Karpas-422 (cell line): ENCODE data around the gene TNFSF11. TPM values are rescaled to one million over a fixed set of nuclear protein-coding genes. Genes with fewer than 3 reads are reported as not detected.

Source experiments
- DNase-seq: peaks from one replicate; pipeline ENCODE4 v3.0.0-alpha.2; 2015
- H2AFZ ChIP-seq: fragments of 200-600 bp; sonication (generic); 2 replicates; pipeline ENCODE4 v1.6.1; 2014; ENCODE audit warnings: antibody characterized with exemption, low read length, mixed read lengths
- H3K27ac ChIP-seq: fragments of 200-600 bp; sonication (generic); 2 replicates; pipeline ENCODE4 v1.5.1; 2014; ENCODE audit warnings: mild to moderate bottlenecking, low read length, moderate library complexity
- H3K27me3 ChIP-seq: fragments of 200-600 bp; sonication (generic); 2 replicates; pipeline ENCODE4 v1.6.1; 2014; ENCODE audit warnings: low read length, mixed read lengths
- H3K36me3 ChIP-seq: fragments of 200-600 bp; sonication (generic); 2 replicates; pipeline ENCODE4 v1.6.1; 2014; ENCODE audit warnings: low read length, mixed read lengths; ENCODE audit not compliant: insufficient read depth
- H3K4me1 ChIP-seq: fragments of 200-600 bp; sonication (generic); 2 replicates; pipeline ENCODE4 v1.6.1; 2014; ENCODE audit warnings: mild to moderate bottlenecking, low read length, mixed read lengths
- H3K4me2 ChIP-seq: fragments of 200-600 bp; sonication (generic); 2 replicates; pipeline ENCODE4 v1.6.1; 2014; ENCODE audit warnings: low read length, low read depth, mild to moderate bottlenecking; ENCODE audit not compliant: poor library complexity, severe bottlenecking
- H3K4me3 ChIP-seq: fragments of 200-600 bp; sonication (generic); 2 replicates; pipeline ENCODE4 v1.5.1; 2014; ENCODE audit warnings: mild to moderate bottlenecking, antibody characterized with exemption, low read length, mixed read lengths
- H3K79me2 ChIP-seq: fragments of 200-600 bp; sonication (generic); 2 replicates; pipeline ENCODE4 v1.6.1; 2014; ENCODE audit warnings: mild to moderate bottlenecking, low read length, mixed read lengths
- H3K9ac ChIP-seq: fragments of 200-600 bp; sonication (generic); 2 replicates; pipeline ENCODE4 v1.6.0; 2014; ENCODE audit warnings: low read length
- H3K9me2 ChIP-seq: fragments of 200-600 bp; sonication (generic), shearing (Covaris generic); replicated peaks from 2 replicates; pipeline ENCODE4 v1.6.0; 2014; ENCODE audit warnings: mild to moderate bottlenecking, low read length, moderate library complexity; ENCODE audit not compliant: insufficient read depth
- H3K9me3 ChIP-seq: fragments of 300-700, 200-600 bp; sonication (generic); 2 replicates; pipeline ENCODE4 v1.6.1; 2014; ENCODE audit warnings: low read length, mixed read lengths
- H4K20me1 ChIP-seq: fragments of 200-600 bp; sonication (generic); 2 replicates; pipeline ENCODE4 v1.6.1; 2014; ENCODE audit warnings: mild to moderate bottlenecking, antibody characterized with exemption, low read length, low read depth; ENCODE audit not compliant: insufficient read depth
- total RNA-seq: library from RNA; depleted of rRNA; stranded (reverse); fragments of >200 nt; shearing (Covaris generic); gene quantifications from 2 replicates; pipeline ENCODE4 v1.2.3, GENCODE V29; 2014; ENCODE audit warnings: low replicate concordance

TNFSF11 gene
- total RNA-seq, 1 experiment from 2014 or later, result not detected

DNA sequence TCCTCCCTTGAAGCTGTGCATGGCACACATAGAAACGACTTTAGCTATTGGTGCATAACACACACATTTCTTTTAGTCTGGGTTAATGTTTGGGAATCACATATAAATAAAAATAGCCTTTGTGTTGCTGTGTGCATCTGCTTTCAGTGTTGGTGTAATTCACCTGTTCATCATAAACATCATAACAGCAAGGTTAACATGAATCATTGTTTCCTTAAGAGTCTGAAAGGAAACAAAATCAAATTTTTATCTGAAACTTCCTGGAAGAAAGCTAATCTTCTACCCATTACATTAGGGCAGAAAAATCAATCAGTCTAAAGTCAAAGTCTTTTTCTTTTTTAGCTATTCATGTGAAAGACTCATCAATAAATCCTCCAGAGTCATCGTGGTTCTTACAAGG is 35.0 kb upstream of the TNFSF11 start:
- H3K79me2 ChIP-seq, result no peaks in the 10 kb centered on the region
- no peaks in the 10 kb centered on the region for H4K20me1 ChIP-seq
- H3K36me3 ChIP-seq, result no peaks in the 10 kb centered on the region
- no peak overlapping the region for H3K4me3 ChIP-seq
- no peaks in the 10 kb centered on the region for H3K9me2 ChIP-seq
- H3K9me3 ChIP-seq, result no peaks in the 10 kb centered on the region
- no peak overlapping the region for H2AFZ ChIP-seq
- H3K4me1 ChIP-seq, result no peaks in the 10 kb centered on the region
- no peak overlapping the region for H3K27ac ChIP-seq
- H3K4me2 ChIP-seq, result no peak overlapping the region
- H3K9ac ChIP-seq, result no peak overlapping the region
- peak; percentile 21 for DNase-seq
- no peaks in the 10 kb centered on the region for H3K27me3 ChIP-seq

DNA sequence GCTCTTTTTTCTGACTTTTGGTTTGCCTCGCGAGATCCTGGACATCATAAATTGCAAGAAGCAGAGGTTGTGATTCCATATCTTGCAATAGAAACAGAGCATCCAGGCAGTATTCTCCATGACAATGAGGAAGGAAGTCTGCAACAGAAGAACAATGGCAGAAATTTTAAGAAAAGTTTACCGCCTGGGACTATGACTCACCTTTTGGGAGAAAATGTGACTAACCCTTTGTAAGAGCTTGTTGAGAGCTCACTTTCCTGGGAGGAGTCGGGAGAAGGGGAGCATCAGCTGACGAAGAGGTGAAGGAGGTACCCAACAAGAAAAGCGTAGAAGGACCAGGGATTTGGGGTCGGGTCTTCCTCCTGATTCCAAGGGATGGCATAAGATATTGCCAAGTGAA is 34.3 kb upstream of the TNFSF11 start:
- no peak overlapping the region for H3K4me2 ChIP-seq
- no peaks in the 10 kb centered on the region for H3K79me2 ChIP-seq
- no peak for DNase-seq
- no peak overlapping the region for H3K4me3 ChIP-seq
- H3K9ac ChIP-seq, result no peak overlapping the region
- H3K27me3 ChIP-seq, result no peaks in the 10 kb centered on the region
- no peaks in the 10 kb centered on the region for H4K20me1 ChIP-seq
- no peaks in the 10 kb centered on the region for H3K9me3 ChIP-seq
- no peaks in the 10 kb centered on the region for H3K4me1 ChIP-seq
- H3K36me3 ChIP-seq, result no peaks in the 10 kb centered on the region
- no peak overlapping the region for H2AFZ ChIP-seq
- H3K27ac ChIP-seq, result no peak overlapping the region
- H3K9me2 ChIP-seq, result no peaks in the 10 kb centered on the region

DNA sequence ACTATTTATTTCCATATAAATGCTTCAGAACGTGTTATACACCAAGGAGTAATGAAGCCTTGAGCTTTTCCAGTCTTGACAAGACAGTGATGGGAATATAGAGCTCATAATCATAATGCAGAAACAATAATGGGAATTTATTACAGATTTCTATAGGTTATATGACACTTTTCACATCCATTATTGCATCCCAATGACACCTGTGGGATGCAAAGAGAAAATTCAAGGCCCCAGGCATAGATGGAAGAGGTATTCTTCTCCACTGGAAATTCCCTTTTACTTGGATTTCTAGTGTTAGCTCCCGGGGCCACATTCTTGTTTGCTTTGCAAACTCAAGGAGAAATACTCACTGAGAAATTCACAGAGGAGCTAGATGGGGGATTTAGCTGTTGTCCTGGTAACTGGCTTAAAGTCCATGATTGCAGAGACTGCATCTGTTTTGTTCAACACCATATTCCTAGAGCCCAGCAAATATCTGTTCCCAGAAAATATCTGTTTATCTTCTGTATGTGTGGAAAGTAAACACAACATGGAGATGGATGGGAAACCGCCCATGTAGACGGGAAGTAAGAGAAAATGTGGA is 30.6 kb upstream of the TNFSF11 start:
- Histone ChIP-seq H3K27ac (no peak overlapping the region), H3K9ac (no peak overlapping the region), H3K4me1 (no peaks in the 10 kb centered on the region), H4K20me1 (no peaks in the 10 kb centered on the region), H3K9me3 (no peaks in the 10 kb centered on the region), H3K36me3 (no peaks in the 10 kb centered on the region), H3K9me2 (no peaks in the 10 kb centered on the region), H3K4me3 (no peak overlapping the region), H3K79me2 (no peaks in the 10 kb centered on the region), H3K4me2 (no peak overlapping the region), H3K27me3 (no peaks in the 10 kb centered on the region), H2AFZ (no peak overlapping the region)
- DNase-seq, result no peak

DNA sequence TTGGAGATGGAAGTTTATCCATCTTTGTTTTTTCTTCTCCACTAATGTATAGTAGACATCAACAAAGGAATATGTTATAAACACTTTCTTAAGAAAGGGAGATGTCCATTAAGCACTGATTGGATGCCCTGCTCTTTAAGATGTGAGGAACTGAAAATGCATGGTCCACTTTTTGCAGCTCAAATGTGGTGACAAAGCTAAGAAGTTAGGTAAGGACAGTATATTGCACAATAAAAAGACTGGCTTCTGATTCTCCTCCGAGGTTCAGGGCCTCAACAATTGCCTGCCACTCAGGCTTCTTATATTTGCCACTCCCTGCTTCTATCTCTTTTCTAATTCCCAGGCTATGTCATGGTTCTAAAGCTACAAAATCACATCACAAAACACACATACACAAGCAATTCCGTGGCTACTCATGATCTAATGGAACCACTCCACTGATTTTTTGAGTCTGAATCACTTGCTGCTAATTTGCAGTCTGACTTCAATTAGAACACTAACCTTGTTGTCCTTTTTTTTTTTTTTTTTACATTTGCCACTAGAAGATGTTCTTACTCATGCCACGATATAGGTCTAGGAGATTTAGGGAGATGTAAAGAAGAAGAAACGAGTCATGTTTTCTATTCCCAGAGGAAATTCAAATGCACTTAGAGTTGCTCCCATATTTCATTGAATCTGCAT is 29.6 kb upstream of the TNFSF11 start:
- no peak overlapping the region for H3K4me2 ChIP-seq
- H3K27ac ChIP-seq, result no peak overlapping the region
- no peaks in the 10 kb centered on the region for H3K9me3 ChIP-seq
- no peak overlapping the region for H3K4me3 ChIP-seq
- peaks cover 10% of the 10 kb centered on the region for H3K4me1 ChIP-seq
- H3K36me3 ChIP-seq, result no peaks in the 10 kb centered on the region
- no peak overlapping the region for H2AFZ ChIP-seq
- no peaks in the 10 kb centered on the region for H4K20me1 ChIP-seq
- no peak overlapping the region for H3K9ac ChIP-seq
- no peaks in the 10 kb centered on the region for H3K79me2 ChIP-seq
- no peak for DNase-seq
- no peaks in the 10 kb centered on the region for H3K9me2 ChIP-seq
- H3K27me3 ChIP-seq, result no peaks in the 10 kb centered on the region

DNA sequence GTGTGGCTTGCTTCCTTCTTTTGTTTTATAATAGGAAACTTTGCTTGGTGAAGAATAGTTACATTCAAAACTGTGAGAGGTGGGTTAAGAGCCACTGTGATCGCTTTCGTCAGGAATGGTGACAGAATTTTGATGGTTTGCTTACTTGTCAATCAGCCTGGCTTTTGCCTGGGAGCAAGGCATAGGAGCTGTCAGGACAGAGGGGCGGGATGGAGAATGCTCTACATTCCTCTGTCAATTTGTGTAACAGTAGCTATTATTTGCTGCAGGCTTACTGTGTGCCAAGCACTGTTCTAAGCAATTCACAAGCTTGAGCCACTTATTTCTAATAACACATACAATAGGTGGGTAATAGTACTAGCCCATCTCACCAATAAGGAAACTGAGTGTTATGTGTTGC is 28.1 kb upstream of the TNFSF11 start:
- no peak for DNase-seq
- Histone ChIP-seq H3K4me1 (peaks cover 11% of the 10 kb centered on the region), H4K20me1 (no peaks in the 10 kb centered on the region), H3K79me2 (no peaks in the 10 kb centered on the region), H3K4me3 (no peak overlapping the region), H3K9ac (no peak overlapping the region), H3K4me2 (no peak overlapping the region), H3K36me3 (no peaks in the 10 kb centered on the region), H3K27ac (no peak overlapping the region), H2AFZ (no peak overlapping the region), H3K27me3 (no peaks in the 10 kb centered on the region), H3K9me3 (no peaks in the 10 kb centered on the region), H3K9me2 (no peaks in the 10 kb centered on the region)

DNA sequence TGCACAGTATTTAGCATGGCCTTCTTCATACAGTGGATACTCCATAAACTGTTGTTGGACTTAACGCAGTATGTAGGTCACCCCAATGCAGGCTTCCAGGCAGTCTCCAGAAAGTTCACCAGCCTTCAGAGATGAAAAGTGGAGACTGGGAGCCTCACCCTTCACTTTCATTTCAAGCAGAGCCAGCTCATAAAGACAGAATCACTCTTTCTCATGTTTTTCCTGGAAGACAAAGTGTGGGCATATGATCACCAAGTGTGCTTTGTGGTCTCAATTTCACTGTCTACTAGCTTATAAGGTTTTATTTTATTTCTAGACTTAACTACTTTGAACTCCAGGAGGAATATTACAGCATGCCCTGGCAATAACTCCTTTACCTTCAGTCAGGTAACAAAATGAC is 26.3 kb upstream of the TNFSF11 start:
- no peaks in the 10 kb centered on the region for H3K9me2 ChIP-seq
- H3K4me3 ChIP-seq, result no peak overlapping the region
- H3K9me3 ChIP-seq, result no peaks in the 10 kb centered on the region
- no peaks in the 10 kb centered on the region for H3K36me3 ChIP-seq
- no peak overlapping the region for H3K4me2 ChIP-seq
- peaks cover 15% of the 10 kb centered on the region for H3K4me1 ChIP-seq
- no peak overlapping the region for H3K9ac ChIP-seq
- H4K20me1 ChIP-seq, result no peaks in the 10 kb centered on the region
- no peak overlapping the region for H2AFZ ChIP-seq
- H3K27me3 ChIP-seq, result no peaks in the 10 kb centered on the region
- H3K27ac ChIP-seq, result no peak overlapping the region
- no peaks in the 10 kb centered on the region for H3K79me2 ChIP-seq
- no peak for DNase-seq

DNA sequence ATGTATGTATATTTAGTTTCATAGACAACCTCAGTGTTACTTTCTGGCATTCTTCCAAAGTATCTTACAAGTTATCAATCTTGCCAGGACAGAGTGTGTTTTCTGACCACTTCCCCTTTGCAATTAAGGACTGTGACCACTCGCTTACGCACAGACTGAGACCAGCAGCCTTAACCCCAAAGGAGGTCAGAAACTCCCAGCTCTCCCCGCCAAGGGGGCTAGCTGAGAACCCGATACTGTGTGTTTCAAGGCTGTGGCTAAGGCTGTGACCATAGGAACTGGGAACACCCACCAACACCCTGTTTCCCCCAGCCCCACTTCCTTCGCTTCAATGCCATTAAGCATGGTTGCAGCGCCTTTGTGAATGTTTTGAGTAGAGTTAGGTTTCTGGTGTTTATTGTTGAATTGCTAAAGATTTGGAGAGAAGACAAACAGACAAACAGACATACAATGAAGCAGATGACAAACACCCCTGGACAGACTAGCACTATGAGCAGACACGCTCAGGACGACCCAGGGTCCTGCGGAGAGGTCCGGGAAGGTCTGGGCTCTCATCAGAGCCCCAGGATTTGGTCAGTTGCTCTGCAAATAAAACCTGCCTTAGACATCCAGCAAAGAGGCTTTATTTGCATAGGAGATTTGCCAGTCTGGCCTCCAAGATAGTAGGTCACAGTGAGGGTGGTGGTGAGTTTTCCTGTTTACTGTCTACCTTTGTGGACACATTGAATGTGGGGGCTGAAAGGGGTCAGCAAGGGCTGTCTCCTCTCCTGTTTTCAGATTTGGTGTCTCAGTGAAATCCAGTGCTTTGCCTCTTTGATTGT is 25.0 kb upstream of the TNFSF11 start:
- Histone ChIP-seq H3K9ac (no peak overlapping the region), H4K20me1 (no peaks in the 10 kb centered on the region), H3K4me3 (no peak overlapping the region), H3K36me3 (no peaks in the 10 kb centered on the region), H3K79me2 (no peaks in the 10 kb centered on the region), H3K9me3 (no peaks in the 10 kb centered on the region), H3K27me3 (no peaks in the 10 kb centered on the region), H3K9me2 (no peaks in the 10 kb centered on the region), H2AFZ (no peak overlapping the region), H3K4me1 (peaks cover 20% of the 10 kb centered on the region), H3K27ac (no peak overlapping the region), H3K4me2 (no peak overlapping the region)
- DNase-seq, result no peak

DNA sequence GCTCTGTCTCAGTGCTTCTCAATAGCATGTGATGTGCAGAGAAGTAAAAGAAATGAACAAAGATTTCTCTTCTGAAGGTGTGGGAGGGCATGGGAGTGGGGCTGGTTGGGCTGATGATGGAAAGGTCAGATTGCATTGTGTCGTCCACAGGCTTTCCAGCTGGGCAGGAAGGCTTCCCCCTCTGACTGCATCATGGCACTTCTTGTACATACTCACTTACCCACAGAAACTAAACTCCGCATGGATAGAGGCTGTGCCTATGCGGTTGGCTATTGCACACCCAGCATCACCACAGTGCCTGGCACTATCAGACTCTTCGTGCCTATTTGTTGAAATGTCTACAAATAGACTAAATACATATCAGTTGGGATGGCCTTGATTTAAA is 24.4 kb upstream of the TNFSF11 start:
- no peaks in the 10 kb centered on the region for H4K20me1 ChIP-seq
- no peaks in the 10 kb centered on the region for H3K36me3 ChIP-seq
- H3K4me2 ChIP-seq, result no peak overlapping the region
- DNase-seq, result no peak
- no peak overlapping the region for H3K9ac ChIP-seq
- no peaks in the 10 kb centered on the region for H3K9me2 ChIP-seq
- H3K27ac ChIP-seq, result no peak overlapping the region
- no peak overlapping the region for H2AFZ ChIP-seq
- H3K79me2 ChIP-seq, result no peaks in the 10 kb centered on the region
- no peaks in the 10 kb centered on the region for H3K27me3 ChIP-seq
- no peaks in the 10 kb centered on the region for H3K9me3 ChIP-seq
- no peak overlapping the region for H3K4me3 ChIP-seq
- H3K4me1 ChIP-seq, result peaks cover 26% of the 10 kb centered on the region
